PC-3 (cell line): ENCODE data around the gene ZMYM4.

ENCODE experiments used
- CTCF ChIP-seq: fragments of 300-600 bp; sonication (generic); conservative IDR thresholded peaks from 2 replicates; pipeline ENCODE4 v1.5.1; 2017; ENCODE audit warnings: antibody characterized with exemption, low read depth, mild to moderate bottlenecking, low read length
- EZH2 ChIP-seq: fragments of 300-600 bp; sonication (generic); IDR thresholded peaks from one replicate; pipeline ENCODE4 v1.6.1; 2017; ENCODE audit warnings: antibody characterized with exemption, mild to moderate bottlenecking, low read length; ENCODE audit not compliant: unreplicated experiment

- TF ChIP-seq CTCF = no peak
- no peak for TF ChIP-seq EZH2
Measured at GRCh38 chr1:35407743-35408142, 139.2 kb downstream of the ZMYM4 start.
